ENCODE results near the gene LETM1.
"Not testable (repeated sequence)": the region's sequence is repeated elsewhere in the genome, so short reads cannot be mapped to it uniquely, and the experiment has no call there.

The LETM1 gene

DNA sequence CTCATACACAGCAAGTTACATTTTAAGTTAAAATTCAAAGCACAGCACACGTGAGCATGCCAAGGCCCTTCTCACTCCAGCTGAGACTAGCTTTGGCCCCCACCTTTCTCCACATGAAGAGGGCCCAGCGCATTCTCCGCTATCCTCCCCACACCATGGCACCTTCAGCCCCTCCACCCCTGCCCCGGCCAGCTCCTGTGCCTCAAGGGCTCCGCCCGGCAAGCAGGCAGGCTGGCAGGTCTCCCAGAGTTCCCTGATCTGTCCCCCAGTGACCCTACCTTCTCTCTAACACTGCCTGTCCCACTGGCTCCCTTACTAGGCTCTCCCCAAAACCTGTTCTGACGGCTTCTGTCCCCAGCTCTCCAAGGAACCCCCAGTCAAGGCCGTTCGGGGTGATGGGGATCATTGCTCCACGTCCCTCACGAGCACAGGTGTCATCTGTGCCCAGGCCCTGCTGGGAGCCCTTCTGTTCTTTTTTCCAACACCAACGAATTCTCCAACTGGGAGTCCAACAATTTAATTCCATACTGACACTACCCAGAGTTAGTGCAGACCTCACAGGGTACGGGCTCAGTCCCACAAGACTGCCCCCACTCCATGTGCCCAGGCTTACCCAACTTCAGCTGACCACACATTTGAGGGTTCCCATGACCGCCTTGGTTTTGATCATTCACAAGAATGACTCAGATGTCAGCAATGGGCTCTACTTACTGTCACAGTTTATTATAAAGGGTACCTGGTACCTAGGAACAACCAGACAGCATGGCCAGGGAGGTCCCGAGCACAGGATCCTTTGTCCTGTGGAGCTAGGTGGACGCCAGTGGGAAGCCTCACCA, 4.2 kb downstream of the LETM1 start:
- DNase-seq (ENCODE audit: low spot score): no peak

DNA sequence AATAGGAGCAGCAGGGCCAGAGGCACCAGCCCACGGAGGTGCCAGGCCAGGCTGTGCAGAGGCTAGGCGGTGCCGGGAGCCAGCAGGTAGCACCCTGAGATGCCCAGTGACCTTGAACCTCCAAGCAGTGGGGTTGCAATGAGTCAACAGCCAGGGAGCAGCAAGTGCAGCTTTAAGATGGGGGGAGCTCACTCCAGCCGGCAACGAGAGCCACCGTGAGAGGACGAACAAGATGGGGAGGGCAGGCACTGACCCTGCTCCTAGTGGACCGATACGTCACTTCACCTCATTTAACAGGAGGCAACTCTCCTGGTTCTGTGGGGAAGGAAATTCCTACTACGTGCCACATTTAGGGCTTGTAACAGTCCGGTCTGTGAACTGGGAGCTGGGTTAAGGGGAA, 4.8 kb downstream of the LETM1 start:
- no peak for DNase-seq (ENCODE audit: low spot score)

DNA sequence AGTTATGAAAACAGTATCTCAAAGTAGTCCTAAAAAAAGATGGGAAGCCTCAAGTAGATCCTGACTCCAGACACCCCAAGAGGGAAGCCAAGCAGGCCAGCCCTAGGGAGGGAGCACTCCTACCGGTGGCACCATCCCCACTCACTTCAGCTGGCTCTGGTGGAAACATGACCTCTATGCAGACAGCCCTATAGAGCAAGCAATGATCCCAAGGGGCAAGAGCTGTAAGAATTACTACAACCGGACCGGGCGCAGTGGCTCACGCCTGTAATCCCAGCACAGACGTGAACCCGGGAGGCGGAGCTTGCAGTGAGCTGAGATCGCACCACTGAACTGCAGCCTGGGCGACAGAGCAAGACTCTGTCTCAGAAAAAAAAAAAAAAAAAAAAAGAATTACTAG, 5.7 kb downstream of the LETM1 start:
- no peak for DNase-seq (ENCODE audit: low spot score)

DNA sequence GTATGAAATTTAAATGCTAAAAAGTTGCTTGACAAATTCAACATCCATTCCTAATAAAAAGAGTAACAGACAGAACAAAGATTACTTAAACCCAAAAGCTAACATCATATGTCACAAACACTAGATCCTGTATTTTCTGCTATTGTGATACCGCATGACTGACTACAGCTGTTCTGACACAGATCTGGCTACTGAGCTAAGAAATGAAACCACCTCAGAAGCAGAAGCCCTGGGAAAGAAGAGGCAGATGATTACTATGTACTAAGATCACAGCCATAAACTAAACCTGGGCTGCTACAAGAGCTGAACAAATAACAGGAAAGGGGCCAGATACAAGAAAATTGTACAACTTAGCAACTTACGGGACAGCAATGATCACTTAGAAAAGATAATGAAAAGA, 9.4 kb downstream of the LETM1 start:
- no peak for DNase-seq (ENCODE audit: low spot score)

DNA sequence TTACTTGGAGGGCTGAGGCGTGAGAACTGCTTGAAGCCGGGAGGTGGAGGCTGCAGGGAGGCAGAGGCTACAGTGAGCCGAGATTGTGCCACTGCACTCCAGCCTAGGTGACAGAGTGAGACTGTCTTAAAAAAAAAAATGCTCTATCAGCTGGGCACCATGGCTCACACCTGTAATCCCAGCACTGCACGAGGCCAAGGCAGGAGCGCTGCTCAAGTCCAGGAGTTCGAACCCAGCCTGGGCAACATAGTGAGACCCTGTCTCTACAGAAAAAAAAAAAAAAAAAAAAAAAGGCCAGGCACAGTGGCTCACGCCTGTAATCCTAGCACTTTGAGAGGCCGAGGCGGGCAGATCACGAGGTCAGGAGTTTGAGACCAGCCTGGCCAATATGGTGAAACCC, 11.3 kb downstream of the LETM1 start:
- not testable (repeated sequence) for DNase-seq (ENCODE audit: low spot score)

DNA sequence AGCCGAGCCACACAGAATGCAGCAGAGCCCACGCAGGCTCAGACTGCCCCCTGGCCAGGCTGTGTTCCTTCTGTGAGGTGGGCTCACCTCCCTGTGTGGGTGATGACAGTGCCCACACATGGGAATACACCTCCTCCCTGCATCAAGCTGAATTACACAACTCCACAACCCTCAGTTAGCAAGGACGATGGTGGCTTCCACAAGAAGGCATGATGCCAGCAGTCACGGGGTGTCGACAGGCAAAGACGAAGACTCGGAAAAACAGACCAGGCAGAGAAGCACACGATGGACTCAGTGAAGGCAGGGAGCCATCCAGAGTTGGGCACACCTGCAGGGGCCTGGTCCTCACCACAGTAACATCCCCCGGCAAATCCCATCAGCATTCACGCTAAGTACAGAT, 12.1 kb downstream of the LETM1 start:
- no peak for DNase-seq (ENCODE audit: low spot score)

DNA sequence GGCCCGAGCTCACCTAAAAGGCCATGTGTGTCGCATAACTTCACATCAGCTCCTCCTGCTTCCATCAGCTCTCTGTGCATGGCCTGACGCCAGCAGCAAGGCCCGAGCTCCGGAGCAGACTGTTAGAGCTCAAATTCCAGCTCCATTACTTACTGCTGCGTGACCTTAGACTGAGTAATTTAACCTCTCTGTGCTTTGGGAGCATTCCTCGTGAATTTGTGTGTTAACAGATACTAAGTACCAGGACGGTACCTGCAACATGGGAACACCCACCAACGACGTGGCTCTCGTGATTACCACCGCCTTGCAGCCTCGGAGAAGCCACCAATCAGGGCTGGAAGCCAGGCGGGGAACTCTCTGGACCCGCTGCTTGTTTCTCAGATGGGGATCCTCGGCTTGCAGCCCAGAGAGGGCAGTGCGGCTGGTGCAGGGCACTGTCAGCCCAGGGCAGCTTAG, 12.9 kb downstream of the LETM1 start:
- no peak for DNase-seq (ENCODE audit: low spot score)

DNA sequence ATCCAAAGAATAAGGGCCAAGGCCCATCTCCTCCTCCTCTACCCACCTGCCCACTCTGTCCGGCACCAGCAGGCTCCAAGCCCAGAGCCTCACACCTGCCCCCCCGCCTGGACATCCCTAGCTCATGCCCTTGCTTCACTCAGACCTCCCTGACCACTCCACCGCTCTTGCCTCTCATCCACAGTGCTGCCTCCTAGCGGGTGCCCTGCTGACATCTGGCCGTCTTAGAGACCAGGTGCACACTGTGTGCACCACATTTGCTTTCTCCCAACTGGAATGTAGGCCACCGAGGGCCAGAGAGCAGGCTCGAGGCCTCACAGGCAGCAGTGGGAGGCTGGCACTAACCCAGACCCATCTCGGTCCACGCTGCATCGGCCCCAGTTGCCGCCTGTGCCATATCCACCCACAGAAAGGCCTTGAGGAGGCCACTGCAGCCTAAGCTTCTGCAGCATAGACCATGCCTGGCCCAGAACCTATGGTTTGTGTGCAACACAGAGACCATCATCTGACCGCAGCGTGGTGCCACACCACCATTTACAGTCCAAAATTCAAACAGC, 13.5 kb downstream of the LETM1 start:
- DNase-seq (ENCODE audit: low spot score): no peak

DNA sequence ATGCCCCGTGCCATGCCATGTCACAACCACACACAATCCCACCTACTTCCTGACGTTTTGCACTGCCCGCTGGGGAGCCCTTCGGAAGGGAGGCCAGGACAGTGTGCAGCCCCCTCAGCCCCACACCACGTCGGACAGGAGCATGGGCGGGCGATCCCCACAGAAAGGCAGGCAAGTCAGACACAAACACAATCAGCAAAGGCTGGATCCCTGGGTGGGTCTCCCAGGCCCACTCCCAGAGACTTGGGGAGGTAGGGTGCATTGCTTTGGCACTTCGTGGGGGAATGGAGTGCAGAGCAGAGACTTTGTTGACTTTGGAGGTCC, 14.1 kb downstream of the LETM1 start:
- no peak for DNase-seq (ENCODE audit: low spot score)

DNA sequence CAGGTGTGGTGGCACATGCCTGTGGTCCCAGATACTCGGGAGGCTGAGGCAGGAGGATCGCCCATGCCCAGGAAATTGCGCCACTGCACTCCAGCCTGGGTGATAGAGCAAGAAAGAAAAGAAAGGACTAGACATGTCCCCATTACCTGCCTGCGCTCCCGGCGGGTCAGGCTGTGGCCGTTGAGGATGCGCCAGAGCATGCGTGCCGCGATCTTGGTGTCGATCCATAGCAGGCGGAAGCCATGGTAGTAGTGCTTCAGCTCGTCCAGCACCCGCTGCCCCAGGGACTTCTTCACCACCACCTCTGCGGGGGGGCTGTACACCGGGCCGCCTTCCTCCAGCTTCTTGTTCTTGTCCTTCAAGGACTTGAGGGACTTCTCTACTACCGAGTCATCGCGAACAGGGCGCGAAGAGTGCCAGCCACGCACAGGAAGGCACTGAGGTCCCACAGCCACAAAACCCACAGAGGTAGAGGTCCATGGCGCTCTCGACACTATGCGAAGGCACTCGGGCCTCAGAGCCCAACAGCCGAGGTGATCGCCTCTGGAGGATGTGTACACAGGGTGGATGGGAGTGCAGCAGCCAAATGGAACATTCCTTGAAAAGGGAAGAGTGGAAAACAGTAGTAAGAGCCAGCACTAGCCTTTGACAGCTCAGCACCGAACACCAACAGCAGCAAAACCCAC, 14.6 kb downstream of the LETM1 start:
- no peak for DNase-seq (ENCODE audit: low spot score)

DNA sequence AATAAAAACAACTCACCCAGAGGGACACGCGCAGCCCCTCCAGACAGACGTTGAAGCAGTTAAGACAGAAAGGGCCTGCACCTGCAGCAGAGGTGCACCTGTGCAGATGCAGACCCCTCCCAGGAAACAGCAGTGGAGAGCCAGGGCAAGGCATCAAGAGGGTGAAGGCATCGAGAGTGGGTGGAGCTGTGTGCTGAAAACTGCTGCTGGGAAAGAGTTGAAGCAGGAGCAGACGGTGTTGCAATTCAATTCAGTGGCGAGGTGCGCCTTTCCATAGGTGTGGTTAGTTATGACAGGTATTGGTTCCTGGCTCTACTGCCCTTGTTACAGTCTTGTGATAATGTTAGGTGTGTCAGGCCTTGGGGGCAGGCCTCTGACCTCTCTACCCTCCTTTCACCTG, 16.7 kb downstream of the LETM1 start:
- peak; percentile 26 for DNase-seq (ENCODE audit: low spot score)

DNA sequence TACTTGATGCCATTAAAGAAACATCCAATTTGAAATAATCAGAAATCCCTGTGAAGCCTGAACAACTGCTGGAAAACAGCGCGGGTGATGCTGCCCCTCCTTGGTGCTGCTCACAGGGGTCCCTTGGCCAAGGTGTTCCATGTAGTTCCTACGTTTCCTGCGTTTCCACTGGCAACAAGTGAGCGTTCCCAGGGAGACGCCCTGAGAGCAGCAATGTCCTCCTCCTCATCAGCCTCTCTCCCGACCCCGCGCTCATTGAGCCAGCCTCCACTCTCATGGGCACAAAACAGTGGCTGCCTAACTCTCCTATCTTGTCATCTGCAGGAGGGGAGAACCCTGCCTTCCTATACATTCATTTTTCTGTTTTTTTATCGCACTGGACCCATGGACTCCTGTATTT, 18.9 kb downstream of the LETM1 start:
- DNase-seq (ENCODE audit: low spot score): no peak

DNA sequence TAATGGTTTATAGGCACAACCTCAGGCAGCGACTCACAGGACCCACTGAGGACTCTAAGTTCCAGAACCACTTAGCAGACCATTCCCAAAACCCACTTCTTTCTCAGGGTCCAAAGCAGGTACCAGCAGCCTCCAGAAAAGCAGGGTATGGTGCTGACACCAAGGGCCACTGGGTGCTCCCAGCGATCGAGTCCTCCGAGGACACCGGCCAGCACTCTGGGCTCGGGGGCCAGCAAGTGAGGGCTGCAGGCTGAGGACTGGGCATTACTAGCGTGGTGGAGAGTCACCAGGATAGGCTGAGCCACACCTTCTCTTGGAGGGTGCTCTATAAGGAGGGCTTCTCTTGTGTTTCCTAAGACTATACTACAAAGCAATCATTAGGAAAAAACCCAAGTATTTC, 19.3 kb downstream of the LETM1 start:
- DNase-seq (ENCODE audit: low spot score): no peak

DNA sequence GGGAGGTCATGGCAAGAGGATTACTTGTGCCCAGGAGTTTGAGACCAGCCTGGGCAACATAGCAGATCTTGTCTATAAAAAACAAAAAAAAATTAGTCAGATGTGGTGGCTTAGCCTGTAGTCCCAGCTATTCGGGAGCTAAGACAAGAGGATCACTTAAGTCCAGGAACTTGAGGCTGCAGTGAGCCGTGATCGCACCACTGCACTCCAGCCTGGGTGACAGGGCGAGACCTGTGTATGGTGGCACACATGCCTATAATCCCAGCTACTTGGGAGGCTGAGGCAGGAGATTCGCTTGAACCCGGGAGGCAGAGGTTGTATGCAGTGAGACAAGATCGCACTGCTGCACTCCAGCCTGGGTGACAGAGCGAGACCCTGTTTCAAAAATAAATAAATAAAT, 20.1 kb downstream of the LETM1 start:
- not testable (repeated sequence) for DNase-seq (ENCODE audit: low spot score)

DNA sequence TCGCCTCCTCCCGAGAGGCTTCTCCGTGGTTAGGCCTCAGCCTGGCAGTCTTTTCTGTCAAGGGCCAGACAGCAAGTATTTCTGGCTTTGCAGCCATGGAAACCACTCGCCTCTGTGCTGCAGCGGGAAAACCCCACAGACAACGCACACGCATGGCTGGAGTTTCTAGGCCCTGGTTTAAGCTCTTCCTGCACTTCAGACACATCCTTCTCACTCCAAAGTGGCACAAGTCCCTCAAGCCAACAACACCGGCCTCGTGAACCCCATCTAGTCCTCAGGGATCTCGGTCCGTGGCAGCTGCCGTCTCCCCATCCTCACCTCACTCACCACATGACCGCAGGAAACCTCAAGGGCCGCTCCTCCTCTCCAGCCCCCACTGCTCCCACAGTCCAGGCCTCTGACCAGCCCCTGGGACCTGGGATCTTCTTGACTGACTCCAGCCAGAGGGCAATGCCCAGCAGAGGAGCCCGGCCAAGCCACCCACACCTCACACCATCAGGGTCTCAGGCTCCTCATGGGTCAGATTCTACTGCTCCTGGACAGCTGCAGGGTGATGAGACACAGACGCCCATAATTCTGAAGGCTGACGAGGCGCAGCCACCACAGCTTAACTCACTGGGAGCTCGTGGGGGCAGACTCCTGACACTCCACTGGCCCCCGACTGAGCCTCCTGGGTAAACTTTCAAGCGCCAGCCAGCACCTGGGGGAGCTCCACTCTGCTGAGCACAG, 21.7 kb downstream of the LETM1 start:
- DNase-seq (ENCODE audit: low spot score): peak; percentile 34

DNA sequence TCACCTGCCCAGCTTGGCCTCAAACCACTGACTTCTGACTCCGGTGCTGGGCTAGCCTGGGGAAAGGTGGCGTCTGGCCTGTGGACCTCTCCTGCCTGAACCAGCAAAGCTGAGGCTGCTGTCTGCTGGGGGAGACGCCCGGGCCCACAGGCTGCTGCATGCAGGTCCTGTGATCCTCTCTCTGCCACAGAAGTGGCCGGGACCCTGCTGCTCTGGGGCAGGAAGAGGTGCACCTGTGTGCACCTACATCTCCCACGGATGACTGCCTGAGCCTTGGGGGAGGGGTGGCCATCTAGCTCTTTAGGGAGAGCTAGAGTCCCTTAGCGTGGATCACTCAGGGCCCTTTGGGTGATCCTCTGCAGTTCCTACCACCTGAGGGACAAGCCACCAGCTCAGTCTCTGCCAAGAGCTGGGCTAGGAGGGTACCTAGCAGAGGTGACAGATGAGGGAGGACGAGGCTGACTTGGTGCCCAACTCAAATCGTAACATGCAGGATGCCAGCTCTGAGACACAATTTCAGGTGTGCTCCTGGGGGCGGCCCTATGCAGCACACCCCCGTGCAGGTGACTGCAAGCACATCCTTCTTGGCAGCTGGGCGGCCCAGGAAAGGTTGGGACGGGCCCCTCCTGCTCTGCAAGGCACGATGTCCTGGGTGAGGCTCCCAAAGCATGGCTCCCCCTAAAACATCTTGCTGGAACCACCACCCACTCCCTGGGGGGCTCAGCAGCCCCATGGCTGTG, 22.5 kb downstream of the LETM1 start:
- no peak for DNase-seq (ENCODE audit: low spot score)

DNA sequence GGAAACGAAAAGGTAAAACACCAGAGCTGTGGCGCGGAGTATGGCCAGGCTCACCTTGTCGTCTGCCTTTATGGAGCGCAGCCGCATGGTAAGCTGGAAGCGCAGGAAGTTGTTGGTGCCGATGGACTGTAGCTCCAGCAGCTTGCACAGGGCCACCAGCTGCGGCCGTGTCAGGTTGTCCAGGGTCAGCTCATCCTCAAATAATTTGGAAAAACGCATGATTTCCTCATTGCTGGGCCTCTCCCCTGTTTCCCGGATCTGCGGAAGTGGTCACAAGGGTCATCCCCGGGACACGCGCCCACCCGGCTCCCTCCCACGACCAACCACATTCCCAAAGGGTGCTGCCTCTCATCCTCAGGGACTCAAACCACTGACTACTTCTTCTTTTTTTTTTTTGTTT, 23.3 kb downstream of the LETM1 start:
- DNase-seq (ENCODE audit: low spot score): no peak

DNA sequence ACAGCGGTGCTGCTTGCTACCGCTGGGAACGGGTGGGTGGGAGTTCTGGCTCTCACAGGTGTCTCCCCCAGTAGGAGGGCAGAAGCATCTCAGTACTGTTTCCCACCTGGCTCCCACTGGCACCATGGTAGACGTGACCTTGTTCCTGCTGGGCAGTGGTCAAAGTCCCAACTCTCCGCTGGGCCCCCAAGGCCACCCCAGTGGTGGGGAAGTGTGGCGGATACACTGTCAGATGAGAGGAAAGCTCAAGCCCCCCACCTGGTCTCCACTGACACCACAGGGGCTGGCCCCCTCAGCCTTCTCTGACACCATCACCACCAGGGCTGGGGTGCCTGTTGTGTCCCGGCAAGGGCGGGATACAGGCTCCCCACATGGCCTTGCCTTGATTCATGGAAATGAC, 24.6 kb downstream of the LETM1 start:
- no peak for DNase-seq (ENCODE audit: low spot score)

DNA sequence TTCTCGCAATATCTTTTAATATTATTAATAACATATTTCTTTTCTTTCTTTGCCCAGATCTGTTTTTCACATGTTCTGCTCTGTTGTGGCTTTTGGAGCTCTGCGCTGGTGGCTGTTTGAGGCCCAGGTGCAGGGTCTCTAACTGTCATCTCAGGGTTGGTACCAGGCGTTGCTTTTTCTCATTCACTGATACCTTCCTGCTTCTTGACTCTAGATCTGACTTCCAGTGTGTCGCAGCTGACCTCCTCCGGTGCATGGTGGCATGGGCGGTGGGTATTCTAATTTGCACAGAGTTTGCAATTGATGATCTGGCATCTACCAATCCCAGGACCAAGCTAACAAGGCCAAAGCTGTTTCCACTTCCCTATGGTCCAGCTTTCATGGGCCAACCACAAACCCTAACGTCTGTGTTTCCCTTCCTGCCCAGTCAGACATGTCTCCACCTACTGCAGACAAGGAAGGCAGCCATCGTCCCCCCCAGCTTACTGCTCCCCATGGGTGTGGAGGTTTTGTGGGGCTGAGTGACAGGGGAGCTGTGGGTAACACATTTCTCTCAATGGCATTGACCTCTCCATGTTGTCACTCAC, 25.2 kb downstream of the LETM1 start:
- peak; percentile 30 for DNase-seq (ENCODE audit: low spot score)

DNA sequence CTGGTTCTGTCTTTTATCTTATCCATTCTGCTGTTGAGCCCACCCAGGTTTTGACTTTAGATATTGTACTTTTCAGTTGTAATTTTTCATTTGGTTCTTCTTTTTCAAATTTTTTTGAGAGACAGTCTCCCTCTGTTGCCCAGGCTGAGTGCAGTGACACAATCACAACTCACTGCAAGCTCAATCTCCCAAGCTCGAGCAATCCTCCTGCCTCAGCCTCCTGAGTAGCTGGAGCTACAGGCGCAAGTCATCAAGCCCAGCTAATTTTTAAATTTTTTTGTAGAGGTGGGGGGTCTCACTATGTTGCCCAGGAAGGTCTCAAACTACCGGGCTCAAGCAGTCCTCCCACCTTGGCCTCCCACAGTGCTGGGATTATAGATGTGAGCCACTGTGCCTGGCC, 25.7 kb downstream of the LETM1 start:
- no peak for DNase-seq (ENCODE audit: low spot score)

DNA sequence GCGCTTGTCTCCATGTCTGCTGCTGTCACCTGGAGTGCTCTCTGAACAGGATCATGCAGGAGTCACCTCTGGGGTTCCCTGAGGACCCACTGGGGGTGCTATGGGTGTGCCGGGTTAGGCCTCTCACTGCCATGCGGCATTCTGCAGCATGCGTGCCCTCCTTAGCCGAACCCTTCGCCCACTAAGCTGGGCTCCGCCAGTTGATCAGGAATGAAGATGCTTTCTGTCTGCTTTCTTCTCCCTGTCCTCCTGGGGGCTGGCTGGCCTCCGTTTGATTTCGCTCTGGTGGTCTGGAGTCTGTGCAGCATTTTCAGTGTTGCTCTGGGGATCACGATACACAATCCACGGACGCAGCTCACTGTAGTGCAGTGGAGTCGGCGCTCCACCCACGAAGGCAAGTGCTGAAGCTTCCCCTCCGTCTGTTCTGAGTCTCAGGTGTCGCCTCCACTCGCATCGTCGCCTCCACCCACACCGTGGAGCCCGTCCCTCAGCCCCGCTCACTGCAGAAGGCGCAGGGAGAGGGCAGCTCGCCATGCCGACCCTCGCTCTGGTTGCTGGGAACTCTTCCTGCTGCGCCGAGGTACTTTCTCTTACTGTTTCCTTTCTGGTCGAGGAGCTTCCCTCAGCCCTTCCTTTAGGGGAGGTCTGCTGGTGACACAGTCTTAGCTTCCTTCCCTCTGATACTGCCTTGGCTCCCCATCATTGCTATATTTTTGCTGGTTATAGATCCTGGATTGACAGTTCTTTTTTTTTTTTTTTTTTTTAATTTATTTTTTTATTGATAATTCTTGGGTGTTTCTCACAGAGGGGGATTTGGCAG, 29.2 kb downstream of the LETM1 start:
- no peak for DNase-seq (ENCODE audit: low spot score)
